HEK293 (cell line): ENCODE data around the gene GADD45GIP1.

Experiments
- CTCF ChIA-PET: fragments of 350-600 bp; formaldehyde crosslinking; extraction: SDS; loops from one replicate; lab custom pipeline; 2021; ENCODE audit warnings: antibody characterized with exemption; lab: Yijun Ruan, JAX
- POLR2A ChIA-PET: fragments of 300-600 bp; formaldehyde crosslinking; extraction: SDS; loops from one replicate; lab custom pipeline; 2020; ENCODE audit warnings: antibody characterized with exemption, inconsistent platforms; lab: Yijun Ruan, JAX
- H3K27ac ChIP-seq: fragments of 200-500 bp; sonication (Bioruptor generic); 2 replicates; pipeline ENCODE4 v1.5.1; 2014; ENCODE audit warnings: low read depth, low read length, control low read depth, inconsistent platforms; ENCODE audit errors: extremely low read depth
- H3K36me3 ChIP-seq, 2 experiments: fragments of 200-500 bp in 1 of 2; sonication (Bioruptor generic) in 1 of 2; 1 replicate in 1 of 2; 2 replicates in 1 of 2; pipeline ENCODE4 v1.5.1; 2014 to 2017; ENCODE audit warnings: inconsistent platforms in 2 of 2, low read length in 2 of 2; ENCODE audit not compliant: control insufficient read depth in 2 of 2, insufficient read depth in 1 of 2
- H3K4me1 ChIP-seq: fragments of 200-500 bp; sonication (Bioruptor generic); 2 replicates; pipeline ENCODE4 v1.5.1; 2014; ENCODE audit warnings: mild to moderate bottlenecking, low read length, inconsistent platforms; ENCODE audit not compliant: control insufficient read depth, insufficient read depth
- H3K4me3 ChIP-seq: 2 replicates; pipeline ENCODE4 v1.5.1; 2011; ENCODE audit warnings: low read depth, mild to moderate bottlenecking, control low read depth, low read length, moderate library complexity
- H3K9me3 ChIP-seq: fragments of 200-500 bp; sonication (Bioruptor generic); 2 replicates; pipeline ENCODE4 v1.5.1; 2014; ENCODE audit warnings: low read depth, low read length, inconsistent platforms; ENCODE audit not compliant: control insufficient read depth, insufficient read depth
- BCL11B ChIP-seq: fragments of 450-650 bp; formaldehyde crosslinking; IDR thresholded peaks from 2 replicates; pipeline ENCODE4 v1.5.1; 2016; ENCODE audit warnings: low read depth, missing biosample characterization, missing genetic modification characterization
- GLIS1 ChIP-seq: fragments of 450-650 bp; formaldehyde crosslinking; IDR thresholded peaks from 2 replicates; pipeline ENCODE4 v1.5.1; 2016; ENCODE audit warnings: missing biosample characterization, missing genetic modification characterization
- GLIS2 ChIP-seq: fragments of 450-650 bp; formaldehyde crosslinking; IDR thresholded peaks from 2 replicates; pipeline ENCODE4 v1.5.1; 2016; ENCODE audit warnings: missing biosample characterization, missing genetic modification characterization
- HOXD13 ChIP-seq: sonication (generic); formaldehyde crosslinking; IDR thresholded peaks from 2 replicates; pipeline ENCODE4 v1.8.0; 2022; ENCODE audit warnings: missing genetic modification reagents, borderline replicate concordance
- MEIS1 ChIP-seq: sonication (generic); formaldehyde crosslinking; IDR thresholded peaks from 2 replicates; pipeline ENCODE4 v1.8.1; 2022; ENCODE audit warnings: missing genetic modification reagents, mild to moderate bottlenecking, borderline replicate concordance
- MYNN ChIP-seq: fragments of 450-650 bp; formaldehyde crosslinking; IDR thresholded peaks from 2 replicates; pipeline ENCODE4 v1.5.1; 2016; ENCODE audit warnings: missing biosample characterization, missing genetic modification characterization, borderline replicate concordance
- OVOL3 ChIP-seq: fragments of 450-650 bp; formaldehyde crosslinking; IDR thresholded peaks from 2 replicates; pipeline ENCODE4 v1.5.1; 2016; ENCODE audit warnings: missing biosample characterization, missing genetic modification characterization
- PATZ1 ChIP-seq: fragments of 450-650 bp; formaldehyde crosslinking; IDR thresholded peaks from 2 replicates; pipeline ENCODE4 v1.5.1; 2016; ENCODE audit warnings: missing biosample characterization, missing genetic modification characterization
- SALL2 ChIP-seq: fragments of 450-650 bp; formaldehyde crosslinking; IDR thresholded peaks from 2 replicates; pipeline ENCODE4 v1.5.0; 2017; ENCODE audit warnings: missing biosample characterization, mild to moderate bottlenecking, missing genetic modification characterization, borderline replicate concordance
- SCRT2 ChIP-seq: fragments of 450-650 bp; formaldehyde crosslinking; IDR thresholded peaks from 2 replicates; pipeline ENCODE4 v1.5.1; 2016; ENCODE audit warnings: missing biosample characterization, missing genetic modification characterization
- ZBTB11 ChIP-seq: fragments of 450-650 bp; formaldehyde crosslinking; conservative IDR thresholded peaks from 2 replicates; pipeline ENCODE4 v1.5.1; 2016; ENCODE audit warnings: low read depth, missing biosample characterization, missing genetic modification characterization
- ZFHX2 ChIP-seq: fragments of 450-650 bp; formaldehyde crosslinking; conservative IDR thresholded peaks from 2 replicates; pipeline ENCODE4 v1.5.1; 2016; ENCODE audit warnings: missing biosample characterization, missing genetic modification characterization
- ZNF10 ChIP-seq: fragments of 450-650 bp; formaldehyde crosslinking; IDR thresholded peaks from 2 replicates; pipeline ENCODE4 v1.5.1; 2017; ENCODE audit warnings: missing biosample characterization, missing genetic modification characterization
- ZNF132 ChIP-seq: fragments of 450-650 bp; formaldehyde crosslinking; IDR thresholded peaks from 2 replicates; pipeline ENCODE4 v1.5.1; 2017; ENCODE audit warnings: missing biosample characterization, missing genetic modification characterization, borderline replicate concordance
- ZNF169 ChIP-seq: fragments of 450-650 bp; formaldehyde crosslinking; IDR thresholded peaks from 2 replicates; pipeline ENCODE4 v1.5.1; 2016; ENCODE audit warnings: missing biosample characterization, missing genetic modification characterization
- ZNF175 ChIP-seq: fragments of 450-650 bp; formaldehyde crosslinking; IDR thresholded peaks from 2 replicates; pipeline ENCODE4 v1.5.1; 2016; ENCODE audit warnings: missing biosample characterization, missing genetic modification characterization
- ZNF23 ChIP-seq: fragments of 450-650 bp; formaldehyde crosslinking; IDR thresholded peaks from 2 replicates; pipeline ENCODE4 v1.5.1; 2016; ENCODE audit warnings: missing biosample characterization, missing genetic modification characterization, borderline replicate concordance
- ZNF585B ChIP-seq: fragments of 450-650 bp; formaldehyde crosslinking; IDR thresholded peaks from 2 replicates; pipeline ENCODE4 v1.5.1; 2016; ENCODE audit warnings: missing biosample characterization, missing genetic modification characterization
- ZNF600 ChIP-seq: fragments of 450-650 bp; formaldehyde crosslinking; IDR thresholded peaks from 2 replicates; pipeline ENCODE4 v1.5.1; 2016; ENCODE audit warnings: missing biosample characterization, missing genetic modification characterization
- ZNF692 ChIP-seq: fragments of 450-650 bp; formaldehyde crosslinking; IDR thresholded peaks from 2 replicates; pipeline ENCODE4 v1.5.1; 2016; ENCODE audit warnings: missing biosample characterization, missing genetic modification characterization
- ZNF704 ChIP-seq: fragments of 450-650 bp; formaldehyde crosslinking; IDR thresholded peaks from 2 replicates; pipeline ENCODE4 v1.5.1; 2016; ENCODE audit warnings: missing biosample characterization, missing genetic modification characterization
- ZSCAN18 ChIP-seq: fragments of 450-650 bp; formaldehyde crosslinking; IDR thresholded peaks from 2 replicates; pipeline ENCODE4 v1.5.1; 2016; ENCODE audit warnings: missing biosample characterization, missing genetic modification characterization

GADD45GIP1 gene

GRCh38 chr19:12987190-12987589 lies 30.2 kb upstream of the GADD45GIP1 start:
- ChIA-PET POLR2A (no interaction called here), CTCF (interaction anchor here (5.4 kb wide), 1 partner anchor 71 kb away, joined by 125 read pairs; no protein-coding TSS in a partner anchor)
- no peaks in the 10 kb centered on the region for H3K9me3 ChIP-seq
- TF ChIP-seq ZNF175 (0 out of 2 replicates have a peak, but pooled peaks have one; percentile 60), ZFHX2 (tag by site-specific recombination) (peak; percentile 36; the same call in 1 of the 2 replicates), ZNF704 (tag by site-specific recombination) (no peak)
- H3K27ac ChIP-seq, result no peak overlapping the region
- H3K4me1 ChIP-seq, result no peaks in the 10 kb centered on the region
- no peaks in the 10 kb centered on the region for H3K36me3 ChIP-seq
- no peak overlapping the region for H3K4me3 ChIP-seq

- H3K36me3 ChIP-seq, result no peaks in the 10 kb centered on the region
- no peak overlapping the region for H3K27ac ChIP-seq
- CTCF ChIA-PET, result interaction anchor here (0.9 to 13.3 kb wide), 5 partner anchors 9 to 106 kb away, joined by 3 to 274 read pairs (median 6); no protein-coding TSS in a partner anchor
- POLR2A ChIA-PET, result no interaction called here
- H3K9me3 ChIP-seq, result no peaks in the 10 kb centered on the region
- H3K4me3 ChIP-seq, result no peak overlapping the region
- TF ChIP-seq GLIS2 (tag by site-specific recombination), result no peak
- TF ChIP-seq GLIS1 (tag by site-specific recombination), result no peak
- TF ChIP-seq MYNN (tag by site-specific recombination), result no peak
- no peak for TF ChIP-seq ZSCAN18 (tag by site-specific recombination)
- TF ChIP-seq MEIS1 (CRISPR knock-in tag), result no peak
- no peak for TF ChIP-seq BCL11B (tag by site-specific recombination)
- no peak for TF ChIP-seq PATZ1 (tag by site-specific recombination)
- no peak for TF ChIP-seq ZNF23 (tag by site-specific recombination)
- TF ChIP-seq ZNF169 (tag by site-specific recombination), result no peak
- TF ChIP-seq ZNF600 (tag by site-specific recombination), result no peak
- TF ChIP-seq ZNF585B, result no peak
- TF ChIP-seq HOXD13, result no peak
- TF ChIP-seq ZBTB11, result no peak
- no peak for TF ChIP-seq ZNF132 (tag by site-specific recombination)
- TF ChIP-seq ZNF10 (tag by site-specific recombination), result no peak
- no peak for TF ChIP-seq OVOL3 (tag by site-specific recombination)
- TF ChIP-seq SCRT2 (tag by site-specific recombination), result no peak
- TF ChIP-seq ZNF692 (tag by site-specific recombination), result no peak
- no peak for TF ChIP-seq SALL2
- H3K4me1 ChIP-seq, result no peaks in the 10 kb centered on the region
Observed at GRCh38 chr19:12986726-12987125, 29.7 kb upstream of the GADD45GIP1 start.
